ENCODE measurements around the gene MAP7. TPM values are rescaled to one million over a fixed set of nuclear protein-coding genes. Genes with fewer than 3 reads are reported as not detected.

MAP7 gene
- total RNA-seq, 4 donors from 2014 or later = 0.84 to 1.5 (median 1.4) TPM

- no peak for DNase-seq (ENCODE audit: low spot score in 2 of 2)
- H3K4me3 ChIP-seq = no peak overlapping the region
- no peaks in the 10 kb centered on the region for H3K36me3 ChIP-seq
- peaks cover 0 to 4% (median 1%) of the 10 kb centered on the region in 4 donors for H3K4me1 ChIP-seq
- no peaks in the 10 kb centered on the region for H3K27me3 ChIP-seq
- H3K9me3 ChIP-seq = no peaks in the 10 kb centered on the region
- TF ChIP-seq CTCF (IDR thresholded peaks at IDR 0.05) = no peak
- no peak for TF ChIP-seq EP300 (IDR thresholded peaks at IDR 0.05)
- no peak overlapping the region for H3K27ac ChIP-seq
- 49 to 51% methylated on average over 4 of the region's 4 CpGs for WGBS, 2 donors
These were observed 179.1 kb downstream of the MAP7 start for GRCh38 chr6:136370988-136371728.

- TF ChIP-seq POLR2A (IDR thresholded peaks at IDR 0.05) = no peak
- no peak for TF ChIP-seq EP300 (IDR thresholded peaks at IDR 0.05)
- no peak for TF ChIP-seq CTCF (IDR thresholded peaks at IDR 0.05)
- 38 to 41% methylated on average over 11 of the region's 11 CpGs for WGBS, 2 donors
- peaks cover 0 to 11% (median 2%) of the 10 kb centered on the region in 4 donors for H3K4me1 ChIP-seq
- H3K27ac ChIP-seq = no peak overlapping the region
- H3K9me3 ChIP-seq = no peaks in the 10 kb centered on the region
- H3K4me3 ChIP-seq = no peak overlapping the region
- H3K36me3 ChIP-seq = peaks cover 0 to under 1% (median 0%) of the 10 kb centered on the region in 3 donors
- DNase-seq (ENCODE audit: low spot score in 2 of 2) = peak; percentile 15 to 25
- H3K27me3 ChIP-seq = no peaks in the 10 kb centered on the region
These were observed 184.4 kb downstream of the MAP7 start for GRCh38 chr6:136365776-136366354.

- no peak overlapping the region for H3K27ac ChIP-seq
- no peaks in the 10 kb centered on the region for H3K9me3 ChIP-seq
- no peak for DNase-seq (ENCODE audit: low spot score in 2 of 2)
- TF ChIP-seq EP300 (IDR thresholded peaks at IDR 0.05) = no peak
- TF ChIP-seq POLR2A (IDR thresholded peaks at IDR 0.05) = no peak
- no peak for TF ChIP-seq CTCF (IDR thresholded peaks at IDR 0.05)
- 85 to 87% methylated on average over 11 of the region's 11 CpGs for WGBS, 2 donors
- no peak overlapping the region for H3K4me3 ChIP-seq
- H3K4me1 ChIP-seq = peaks cover 0 to 11% (median 2%) of the 10 kb centered on the region in 4 donors
- no peaks in the 10 kb centered on the region for H3K27me3 ChIP-seq
- H3K36me3 ChIP-seq = peaks cover 0 to 5% (median 0%) of the 10 kb centered on the region in 3 donors
These were observed 187.5 kb downstream of the MAP7 start for GRCh38 chr6:136362421-136363356.

GRCh38 chr6:136361787-136362186 lies 188.4 kb downstream of the MAP7 start:
- H3K27me3 ChIP-seq = no peaks in the 10 kb centered on the region
- WGBS, 2 donors = 93 to 98% methylated on average over 2 of the region's 2 CpGs
- peaks cover 0 to 5% (median 0%) of the 10 kb centered on the region in 3 donors for H3K36me3 ChIP-seq
- no peak overlapping the region for H3K4me3 ChIP-seq
- peaks cover 0 to 11% (median 2%) of the 10 kb centered on the region in 4 donors for H3K4me1 ChIP-seq
- DNase-seq (ENCODE audit: low spot score in 2 of 2) = no peak
- no peaks in the 10 kb centered on the region for H3K9me3 ChIP-seq
- H3K27ac ChIP-seq = no peak overlapping the region
- TF ChIP-seq POLR2A (IDR thresholded peaks at IDR 0.05) = no peak
- no peak for TF ChIP-seq CTCF (IDR thresholded peaks at IDR 0.05)
- TF ChIP-seq EP300 (IDR thresholded peaks at IDR 0.05) = no peak
